Inferior parietal cortex (tissue), 1 donor: ENCODE measurements around the gene KLHDC7A.

Experiments used
- DNase-seq: peaks from one replicate; pipeline ENCODE4 v3.0.0-alpha.2; 2016; ENCODE audit errors: extremely low spot score

KLHDC7A gene

DNA sequence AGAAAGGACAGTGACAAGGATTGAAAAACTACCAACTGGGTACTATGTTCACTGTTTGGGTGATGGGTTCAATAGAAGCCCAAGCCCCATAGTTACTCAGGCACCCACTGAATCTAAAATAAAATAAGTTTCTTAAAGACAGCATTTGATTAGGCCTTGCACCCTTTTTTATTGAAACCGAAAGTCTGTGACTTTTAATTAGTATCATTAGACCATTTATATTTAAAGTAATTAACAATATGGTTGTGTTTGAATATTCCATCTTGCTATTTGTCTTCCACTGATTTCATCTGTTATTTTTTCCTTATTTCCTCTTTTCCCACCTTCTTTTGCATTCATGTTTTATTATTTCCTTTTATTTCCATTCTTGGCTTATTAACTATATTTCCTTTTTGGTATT, 27.4 kb downstream of the KLHDC7A start:
- DNase-seq: no peak

DNA sequence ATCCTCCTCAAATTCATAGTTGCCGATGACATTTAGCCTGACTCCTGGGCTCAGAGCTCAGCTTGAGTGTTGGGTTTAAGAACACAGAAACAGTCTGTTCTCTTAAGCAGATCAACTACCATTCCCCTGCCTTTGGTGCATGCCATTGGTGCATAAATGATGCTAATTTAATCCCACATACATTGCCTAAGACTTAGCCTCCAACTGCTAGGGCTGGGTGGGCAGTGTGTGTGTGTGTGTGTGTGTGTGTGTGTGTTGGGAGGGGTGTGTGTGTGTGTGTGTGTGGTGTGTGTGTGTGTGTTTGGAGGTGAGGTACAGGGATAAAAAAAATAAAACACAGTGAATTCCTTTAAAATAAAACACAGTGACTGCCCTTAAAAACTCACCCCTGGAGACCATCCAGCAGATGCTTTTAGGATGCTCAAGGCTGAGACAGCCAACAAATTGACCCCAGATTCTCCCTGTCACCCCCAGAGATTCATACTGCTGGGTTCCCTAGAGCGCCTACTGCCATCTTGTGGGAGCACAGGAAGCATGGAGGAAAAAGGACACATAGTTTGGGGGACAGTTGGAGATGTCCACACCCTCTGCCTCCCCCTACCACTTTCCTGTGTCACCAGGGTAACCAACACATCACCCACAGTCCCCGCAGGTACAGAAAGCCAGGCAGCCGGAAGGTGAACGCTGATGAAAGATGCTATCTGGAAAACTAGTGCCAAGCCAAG, 30.6 kb downstream of the KLHDC7A start:
- no peak for DNase-seq

DNA sequence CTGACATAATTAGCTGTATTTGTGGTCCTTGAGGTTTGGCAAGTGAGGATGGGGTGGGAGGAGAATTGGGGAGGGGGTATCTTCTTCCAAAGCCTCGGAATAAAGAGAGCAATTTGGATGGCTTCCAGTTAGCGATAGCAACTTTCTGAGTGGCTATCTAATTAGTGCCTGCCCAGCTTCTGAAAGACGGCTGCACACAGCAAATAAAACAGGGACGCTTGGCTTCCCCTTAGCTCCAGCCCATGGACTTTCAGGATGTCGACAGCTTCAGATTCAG, 31.1 kb downstream of the KLHDC7A start:
- DNase-seq: no peak

DNA sequence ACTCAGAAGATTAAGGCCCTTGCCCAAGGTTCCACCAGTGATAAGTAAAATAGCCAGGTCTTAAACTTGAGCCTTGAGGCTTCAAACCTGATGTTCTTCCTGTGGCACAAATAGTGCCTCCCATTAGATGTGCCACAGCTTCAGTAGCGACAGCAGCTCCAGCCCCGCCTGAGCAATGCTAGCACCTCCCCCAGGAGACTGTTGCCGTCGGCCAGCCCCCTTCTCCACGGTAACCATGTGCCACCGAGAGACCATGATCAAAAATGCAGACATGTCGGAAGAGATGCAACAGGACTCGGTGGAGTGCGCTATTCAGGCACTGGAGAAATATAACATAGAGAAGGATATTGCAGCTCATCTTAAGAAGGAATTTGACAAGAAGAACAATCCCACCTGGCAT, 32.2 kb downstream of the KLHDC7A start:
- no peak for DNase-seq

DNA sequence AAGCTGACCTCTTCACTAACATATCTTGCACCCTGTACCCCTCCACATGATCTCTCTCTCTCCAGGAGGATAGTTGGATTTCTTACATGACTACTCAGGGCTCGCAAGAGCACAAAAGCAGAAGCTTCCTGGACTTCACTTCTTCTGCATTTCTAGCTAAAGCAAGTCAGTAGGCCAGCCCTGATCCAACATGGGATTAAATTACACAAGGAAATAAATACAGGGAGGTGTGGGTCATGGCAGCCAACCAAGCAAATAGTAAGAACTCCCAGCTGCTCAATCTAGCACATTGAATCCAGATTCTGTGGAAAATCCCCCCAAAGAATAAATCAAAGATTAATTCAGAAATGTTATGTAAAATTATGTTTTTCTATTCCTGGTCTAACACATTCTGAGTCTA, 33.3 kb downstream of the KLHDC7A start:
- DNase-seq: no peak

DNA sequence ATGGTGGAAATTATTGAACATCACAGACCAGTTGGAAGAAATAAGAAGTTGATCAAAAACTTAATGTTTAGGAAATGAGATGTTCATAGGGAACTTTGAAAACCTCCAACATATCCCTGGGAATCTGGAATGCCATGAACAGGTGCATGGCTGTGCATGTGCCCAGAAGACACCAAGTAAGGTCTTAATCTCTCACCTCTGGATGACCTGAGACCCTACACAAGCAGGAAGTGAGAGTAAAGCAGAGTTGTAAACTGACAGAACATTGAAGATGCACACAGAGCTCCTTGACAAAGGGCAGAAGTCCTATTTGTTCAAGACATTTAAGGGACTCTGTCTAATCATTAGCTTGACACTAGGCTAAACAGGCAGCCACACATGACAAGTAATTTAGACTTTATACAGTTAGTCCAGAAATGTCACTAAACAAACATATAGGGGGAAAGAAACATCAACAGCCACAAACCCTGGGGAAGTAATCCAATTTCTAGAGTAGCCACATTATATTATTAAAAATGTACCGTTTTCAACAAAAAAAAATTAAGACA, 34.5 kb downstream of the KLHDC7A start:
- no peak for DNase-seq

DNA sequence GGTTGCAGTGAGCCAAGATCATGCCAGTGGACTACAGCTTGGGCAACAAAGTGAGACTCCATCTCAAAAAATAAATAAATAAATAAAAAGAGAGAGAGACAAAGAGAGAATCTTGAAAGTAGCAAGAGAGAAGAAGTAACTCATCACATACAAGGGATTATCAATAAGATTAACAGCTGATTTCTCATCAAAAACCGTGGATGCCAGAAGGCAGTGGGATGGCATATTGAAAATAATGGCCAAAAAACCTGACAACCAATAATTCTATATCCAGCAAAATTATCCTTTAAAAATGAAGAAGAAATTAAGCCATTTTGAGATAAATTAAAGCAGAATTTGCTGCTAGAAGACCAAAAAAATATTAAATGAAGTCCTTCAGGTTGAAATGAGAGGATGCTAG, 35.7 kb downstream of the KLHDC7A start:
- no peak for DNase-seq

DNA sequence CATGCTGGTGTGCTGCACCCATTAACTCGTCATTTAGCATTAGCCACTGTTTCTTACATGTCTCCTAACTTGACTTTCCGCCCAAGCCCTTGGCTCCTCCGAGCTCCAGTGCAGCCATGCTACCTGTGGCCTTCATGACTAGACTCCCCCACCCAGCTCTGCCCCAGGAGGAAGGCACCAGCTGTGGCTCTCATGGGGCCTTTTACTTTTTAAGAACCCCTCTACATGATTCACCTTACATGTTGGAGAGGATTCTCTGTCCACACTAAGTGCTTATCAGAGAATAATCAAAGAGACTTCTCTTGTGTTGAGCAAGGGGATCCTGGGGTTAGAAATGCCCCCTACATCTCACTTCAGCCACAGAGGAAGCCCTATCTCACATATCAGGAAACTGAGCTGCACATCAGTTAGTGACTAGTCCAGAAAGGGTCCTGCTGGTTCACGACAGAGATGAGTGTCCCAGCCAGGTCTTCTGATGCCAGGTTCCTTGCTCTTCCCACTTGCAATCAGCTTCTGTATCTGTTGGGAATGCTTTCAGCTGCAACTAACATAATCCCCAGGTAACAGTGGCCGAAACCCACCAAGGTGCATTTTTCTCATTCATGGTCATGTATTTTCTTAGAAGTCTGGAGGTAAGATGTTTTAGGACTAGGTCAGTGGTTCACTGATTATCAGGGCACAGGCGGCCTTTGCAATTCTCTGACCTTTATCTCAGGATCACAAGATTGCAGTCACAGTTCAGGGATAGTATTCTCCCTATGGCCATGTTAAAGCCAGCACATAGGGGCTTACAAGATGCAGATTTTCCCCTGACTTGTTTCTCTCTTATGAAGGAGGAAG, 45.9 kb downstream of the KLHDC7A start:
- DNase-seq: no peak

DNA sequence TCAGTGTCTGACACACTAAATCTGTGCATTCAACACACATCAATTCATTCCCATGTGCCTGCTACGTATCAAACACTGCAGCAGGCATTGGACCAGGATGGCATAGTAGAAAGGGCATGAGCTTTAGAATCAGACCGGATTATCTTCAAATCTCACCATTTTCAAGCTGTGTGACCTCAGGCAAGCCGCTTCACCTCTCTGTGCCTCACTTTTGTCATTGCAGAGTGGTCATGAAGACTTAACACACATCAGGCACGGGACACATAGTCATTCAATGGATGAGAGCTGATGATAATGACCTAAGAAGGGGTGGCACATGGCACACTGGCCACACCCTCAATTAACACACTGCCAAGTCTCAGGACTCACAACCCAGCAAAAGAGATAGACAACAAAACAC, 46.8 kb downstream of the KLHDC7A start:
- no peak for DNase-seq

DNA sequence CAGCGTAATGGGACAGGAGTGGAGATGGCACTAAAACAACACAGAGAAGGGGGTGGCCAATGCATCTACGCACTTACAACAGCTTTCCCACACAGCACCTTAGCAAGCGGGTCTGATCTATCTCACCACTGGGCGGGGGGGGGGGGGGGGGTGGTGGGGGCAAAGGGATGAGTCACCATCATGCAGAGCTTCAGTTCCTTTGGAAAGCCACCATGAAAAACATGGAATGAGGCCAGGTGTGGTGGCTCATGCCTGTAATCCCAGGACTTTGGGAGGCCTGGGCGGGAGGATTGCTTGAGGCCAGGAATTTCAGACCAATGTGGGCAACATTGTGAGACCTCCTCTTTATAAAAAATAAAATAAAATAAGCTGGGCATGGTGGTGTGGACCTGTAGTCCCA, 47.2 kb downstream of the KLHDC7A start:
- no peak for DNase-seq

DNA sequence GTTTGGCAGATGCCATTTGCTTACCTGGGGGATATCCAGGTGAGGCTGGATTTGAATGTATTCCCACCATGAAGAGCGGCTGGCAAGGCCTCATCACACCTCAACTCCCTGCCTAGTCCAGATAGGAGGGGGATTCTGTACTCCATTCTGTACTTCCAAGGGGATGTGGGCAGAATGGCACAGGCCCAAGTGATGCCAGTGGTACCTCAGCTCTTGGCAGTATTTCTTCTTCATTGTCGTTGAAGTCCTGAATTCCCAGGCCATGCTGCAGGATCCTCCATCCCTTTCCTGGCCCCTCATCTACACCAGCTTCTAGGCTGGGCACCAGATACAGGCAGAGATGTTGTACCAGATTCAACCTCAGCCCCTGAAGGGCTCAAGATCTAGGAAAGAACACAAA, 47.9 kb downstream of the KLHDC7A start:
- no peak for DNase-seq

DNA sequence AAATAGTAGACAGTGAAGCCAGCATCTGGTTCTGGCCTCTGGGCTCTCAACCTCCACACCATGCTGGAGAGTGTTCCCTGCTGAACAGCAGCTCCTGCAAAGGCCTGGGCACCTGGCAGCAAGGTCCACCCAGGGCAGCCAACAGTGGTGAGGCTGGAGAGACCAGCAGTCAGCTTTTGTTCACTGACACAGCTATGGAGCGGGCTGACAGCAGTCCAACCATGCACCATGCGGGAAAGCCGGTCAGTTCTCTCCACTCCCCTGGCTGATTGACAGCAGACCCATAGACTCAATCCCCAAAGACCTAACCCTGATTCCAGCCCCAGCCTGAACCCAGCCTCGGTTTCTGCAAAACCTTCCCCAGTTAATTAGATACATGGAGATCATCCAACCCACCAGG, 49.0 kb downstream of the KLHDC7A start:
- no peak for DNase-seq

DNA sequence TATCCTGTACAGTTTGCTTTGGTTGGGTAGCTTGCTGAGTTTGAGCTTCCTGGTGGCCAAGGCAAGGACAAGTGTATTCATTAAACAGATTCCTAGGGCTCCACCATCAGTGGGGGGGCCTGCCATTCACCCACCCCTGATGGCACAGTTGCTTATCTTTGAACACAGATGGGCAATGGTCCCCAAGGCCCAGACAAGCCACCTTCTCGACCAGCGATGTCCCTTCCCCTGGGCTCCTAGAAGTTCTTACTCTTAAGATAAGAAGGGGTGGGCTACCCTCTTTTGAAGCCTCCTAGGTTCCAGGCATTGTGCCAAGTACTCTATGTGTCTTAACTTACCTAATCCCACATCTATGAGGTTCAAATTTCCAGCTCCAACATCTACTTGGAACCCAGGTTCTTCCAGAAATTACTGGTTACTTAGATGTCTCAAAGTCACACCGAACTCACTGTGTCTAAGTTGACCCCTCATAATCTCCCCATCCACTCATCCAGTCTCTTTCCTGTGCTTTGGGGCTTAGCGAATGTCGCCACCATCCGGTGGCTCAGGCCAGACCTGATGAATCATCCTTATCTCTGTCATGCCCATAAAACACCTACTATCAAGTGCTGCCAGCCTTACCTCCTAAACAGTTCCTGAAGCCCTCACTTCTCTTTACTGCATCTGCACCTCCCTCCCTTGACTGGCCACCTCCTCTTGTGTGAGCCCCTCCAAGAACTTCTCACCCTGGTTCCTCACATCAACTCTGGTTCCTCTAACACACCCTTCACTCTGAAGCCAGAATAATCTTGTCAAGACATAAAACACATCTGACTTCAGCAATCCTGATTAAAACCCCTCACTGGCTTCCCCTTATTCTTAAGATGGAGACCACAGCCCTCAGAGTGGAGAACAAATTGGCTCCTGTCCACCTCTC, 50.1 kb downstream of the KLHDC7A start:
- no peak for DNase-seq

DNA sequence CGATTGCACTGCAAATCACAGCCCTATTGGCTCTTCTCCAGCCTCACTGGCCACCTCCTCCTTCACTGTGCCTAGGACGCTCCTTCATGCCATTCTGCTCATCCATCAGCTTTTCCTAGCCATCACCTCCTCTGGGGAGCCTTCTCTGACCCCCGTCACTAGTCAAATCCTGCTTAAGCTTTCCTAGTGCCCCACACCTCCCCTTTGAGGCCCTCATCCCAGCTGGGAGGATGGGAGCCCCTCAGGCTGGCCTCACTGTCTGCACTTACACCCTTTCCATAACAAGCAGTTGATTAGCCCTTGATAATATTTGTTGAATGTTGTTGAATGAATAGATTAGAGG, 50.7 kb downstream of the KLHDC7A start:
- DNase-seq: no peak

DNA sequence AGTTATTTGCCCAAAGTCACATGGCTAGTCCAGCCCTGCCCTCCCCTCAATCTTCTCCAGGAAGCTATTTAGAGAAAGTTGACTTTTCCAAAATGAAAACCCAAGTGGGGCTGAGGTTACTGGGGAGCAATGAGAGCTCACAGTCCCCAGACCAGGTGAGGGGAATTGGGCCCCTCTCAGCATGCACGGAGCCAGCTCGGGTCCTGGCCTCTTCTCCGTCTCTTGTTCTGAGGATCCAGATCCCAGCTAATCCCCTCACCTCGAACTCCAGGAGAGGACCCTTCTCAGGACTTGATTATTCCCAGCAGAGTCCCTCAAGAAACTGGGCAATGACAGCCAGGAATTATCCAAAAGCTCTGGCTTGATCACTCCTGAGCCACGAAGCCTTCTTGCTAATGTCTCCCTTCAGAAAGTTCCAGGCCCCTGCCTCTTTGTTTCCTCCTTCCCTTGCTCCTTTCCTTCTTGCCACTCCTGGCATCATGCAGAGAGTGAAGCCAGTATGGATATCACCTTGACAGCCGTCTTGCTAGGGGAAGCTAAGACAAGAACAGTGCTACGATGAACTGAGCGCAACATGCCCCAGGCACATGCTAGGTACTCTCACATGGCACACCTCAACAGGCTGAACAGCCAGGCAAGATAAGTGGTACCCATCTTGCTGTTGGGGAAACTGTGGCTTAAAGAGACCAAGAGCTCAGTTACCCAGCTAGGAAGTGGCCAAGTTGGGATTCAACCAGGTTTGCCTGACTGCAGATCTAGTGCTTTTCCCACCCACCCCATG, 51.9 kb downstream of the KLHDC7A start:
- no peak for DNase-seq

DNA sequence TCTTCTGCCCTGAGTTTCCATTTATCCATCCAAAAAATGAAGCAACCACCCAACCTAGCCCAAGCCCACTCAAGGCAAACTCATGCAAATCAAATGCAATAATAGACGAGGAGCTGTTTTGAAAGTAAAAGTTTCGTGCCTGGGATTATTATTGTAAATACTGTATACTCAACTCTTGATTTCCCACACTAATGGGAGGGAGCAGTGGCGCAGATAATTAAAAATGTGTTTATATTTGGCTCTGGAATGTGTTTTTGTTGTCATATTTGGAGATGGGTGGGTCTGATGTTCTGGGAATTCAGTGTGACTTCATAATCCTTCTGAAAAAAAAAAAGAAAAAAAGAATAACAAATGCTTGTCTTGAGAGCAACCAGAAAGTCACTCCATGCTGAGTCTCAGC, 52.5 kb downstream of the KLHDC7A start:
- no peak for DNase-seq

DNA sequence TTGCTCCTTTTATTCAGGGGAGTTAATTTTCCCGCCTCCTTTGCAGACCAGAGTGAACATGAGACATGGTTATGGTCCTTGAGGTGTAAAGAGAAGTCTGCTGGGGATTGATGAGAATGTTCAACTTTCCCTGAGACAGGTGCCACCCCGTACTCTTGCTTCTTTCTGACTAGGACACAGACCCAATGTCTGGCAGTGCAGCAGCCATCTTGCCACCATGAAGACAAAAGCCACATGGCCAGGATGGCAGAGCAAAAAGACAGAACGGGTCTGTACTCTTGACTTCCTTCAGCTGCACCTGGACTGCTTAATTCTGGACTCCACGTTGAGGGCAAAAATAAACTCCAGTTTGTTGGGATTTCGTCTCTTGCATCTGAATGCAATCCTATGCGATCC, 54.1 kb downstream of the KLHDC7A start:
- no peak for DNase-seq
